Islet of Langerhans (tissue), 1 donor: ENCODE measurements around the gene CASP10.
"Not testable (repeated sequence)": the region's sequence is repeated elsewhere in the genome, so short reads cannot be mapped to it uniquely, and the experiment has no call there.

Source experiments
- FAIRE-seq: peaks from one replicate; lab custom pipeline; 2011; peaks lifted over from hg19 to GRCh38; lab: Jason Lieb, UNC

The CASP10 gene

GRCh38 chr2:201233812-201234662 is 51.1 kb downstream of the CASP10 start:
- no peak for FAIRE-seq

- no peak for FAIRE-seq
Observed at GRCh38 chr2:201234663-201235135, 51.8 kb downstream of the CASP10 start.

- FAIRE-seq = no peak
Observed at GRCh38 chr2:201235860-201236811, 53.2 kb downstream of the CASP10 start.

GRCh38 chr2:201237486-201238123 is 54.7 kb downstream of the CASP10 start:
- FAIRE-seq = no peak

- FAIRE-seq = not testable (repeated sequence)
Observed at GRCh38 chr2:201239167-201239935, 56.4 kb downstream of the CASP10 start.

- FAIRE-seq = no peak
Observed at GRCh38 chr2:201242571-201243277, 59.8 kb downstream of the CASP10 start.

GRCh38 chr2:201244829-201245228 is 61.9 kb downstream of the CASP10 start:
- no peak for FAIRE-seq

- no peak for FAIRE-seq
Observed at GRCh38 chr2:201246280-201246679, 63.3 kb downstream of the CASP10 start.

- FAIRE-seq = no peak
Observed at GRCh38 chr2:201248288-201248844, 65.4 kb downstream of the CASP10 start.

- no peak for FAIRE-seq
Observed at GRCh38 chr2:201249889-201250288, 66.9 kb downstream of the CASP10 start.

- no peak for FAIRE-seq
Observed at GRCh38 chr2:201250741-201251140, 67.8 kb downstream of the CASP10 start.

- FAIRE-seq = no peak
Observed at GRCh38 chr2:201254081-201254730, 71.3 kb downstream of the CASP10 start.

GRCh38 chr2:201255408-201256033 is 72.6 kb downstream of the CASP10 start:
- FAIRE-seq = no peak

- FAIRE-seq = no peak
Observed at GRCh38 chr2:201256082-201256481, 73.1 kb downstream of the CASP10 start.

GRCh38 chr2:201257381-201257955 is 74.5 kb downstream of the CASP10 start:
- FAIRE-seq = no peak

GRCh38 chr2:201257956-201258665 is 75.2 kb downstream of the CASP10 start:
- FAIRE-seq = peak; percentile 17

GRCh38 chr2:201258666-201259615 is 76.0 kb downstream of the CASP10 start:
- FAIRE-seq = no peak
